Lower lobe of right lung (tissue), 2 donors: Measurements from ENCODE around the gene CYP46A1. TPM values are rescaled to one million over a fixed set of nuclear protein-coding genes. Genes with fewer than 3 reads are reported as not detected.

ENCODE experiments used
- ATAC-seq, 2 donors: fragments of 200-7000 bp; cut with Tn5 transposase; one replicate each; pipeline ENCODE4 v1.9.1; 2020 to 2022; ENCODE audit warnings: mild to moderate bottlenecking in 2 of 2, moderate library complexity in 2 of 2
- DNase-seq: peaks from one replicate; pipeline ENCODE4 v3.0.0-alpha.2; 2020
- H3K27ac ChIP-seq: fragments of 200-600 bp; one replicate; pipeline ENCODE4 v1.8.0; 2022
- H3K27me3 ChIP-seq: fragments of 200-600 bp; one replicate; pipeline ENCODE4 v1.8.0; 2022; ENCODE audit warnings: low read depth
- H3K36me3 ChIP-seq: fragments of 200-600 bp; one replicate; pipeline ENCODE4 v1.8.0; 2022; ENCODE audit warnings: mild to moderate bottlenecking
- H3K4me1 ChIP-seq: fragments of 200-600 bp; one replicate; pipeline ENCODE4 v1.8.0; 2022
- H3K4me3 ChIP-seq: fragments of 200-600 bp; one replicate; pipeline ENCODE4 v1.8.0; 2022; ENCODE audit warnings: mild to moderate bottlenecking
- H3K9me3 ChIP-seq: fragments of 200-600 bp; one replicate; pipeline ENCODE4 v1.8.0; 2022
- intact Hi-C: fragments of 100-400 bp; cut with DNase I; formaldehyde crosslinking; loops from one replicate; pipeline ENCODE4 v1.11.0; 2022
- total RNA-seq: library from RNA; stranded (reverse); fragmentation: NEBNext Ultra II Directional; extraction: Animal tissue kit (Norgen Biotek cat#: 25700); gene quantifications from one replicate; pipeline ENCODE4 v1.2.1, GENCODE V29; 2021
- TF ChIP-seq, protein P1 (sequence below): fragments of 200-600 bp; IDR thresholded peaks from one replicate; pipeline ENCODE4 v1.8.0; 2022; ENCODE audit warnings: antibody characterized with exemption, mild to moderate bottlenecking
- donor health status: DM: no; HTN: yes; CAD: no; lungs with severe emphysema.

The CYP46A1 gene
- total RNA-seq, 1 donor from 2014 or later: 0.62 TPM

DNA sequence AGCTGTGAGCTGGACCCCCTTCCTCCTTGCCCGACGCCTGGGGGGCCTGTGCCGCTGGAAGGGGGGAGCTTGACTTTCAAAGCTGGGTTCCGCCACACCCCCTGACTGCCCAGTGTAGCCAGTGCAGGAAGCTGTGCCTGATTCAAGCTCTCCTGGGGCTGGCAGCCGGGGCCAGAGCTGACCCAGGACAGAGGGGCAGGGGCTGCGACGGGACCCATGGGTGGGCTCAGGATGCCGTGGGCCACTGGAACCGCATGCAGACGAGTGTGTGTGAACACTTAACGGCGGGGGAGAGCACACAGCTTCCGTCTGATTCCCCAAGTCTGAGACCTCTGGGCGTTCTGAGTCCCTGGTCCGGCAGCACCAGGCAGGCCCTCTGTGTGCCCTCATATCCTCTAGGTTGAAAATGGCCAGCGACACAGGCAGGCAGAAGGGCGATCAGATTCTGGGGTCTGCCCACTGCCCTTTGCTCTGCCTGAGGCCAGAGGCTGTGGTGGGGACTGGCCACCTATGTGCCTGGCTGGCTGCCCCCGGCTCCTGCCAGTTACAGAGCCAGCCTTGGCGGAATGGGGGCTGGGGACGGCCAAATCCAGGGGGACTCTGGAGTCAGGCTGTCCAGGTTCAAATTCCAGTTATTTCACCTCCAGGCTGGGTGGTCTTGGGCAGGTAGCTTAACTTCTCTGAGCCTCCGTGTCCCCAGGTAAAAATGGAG, 54.0 kb downstream of the CYP46A1 start:
- ATAC-seq (peak; percentile 39 to 59), DNase-seq (peak; percentile 46)
- Histone ChIP-seq H3K36me3 (no peaks in the 10 kb centered on the region), H3K4me1 (peaks cover 49% of the 10 kb centered on the region), H3K4me3 (peak overlapping the region; percentile 75), H3K27me3 (no peaks in the 10 kb centered on the region), H3K27ac (peak overlapping the region; percentile 83), H3K9me3 (no peaks in the 10 kb centered on the region)
- intact Hi-C loops: loop anchor here (10.0 kb wide), 1 partner anchor 147 kb away; no protein-coding TSS in a partner anchor
- TF ChIP-seq, protein P1, sequence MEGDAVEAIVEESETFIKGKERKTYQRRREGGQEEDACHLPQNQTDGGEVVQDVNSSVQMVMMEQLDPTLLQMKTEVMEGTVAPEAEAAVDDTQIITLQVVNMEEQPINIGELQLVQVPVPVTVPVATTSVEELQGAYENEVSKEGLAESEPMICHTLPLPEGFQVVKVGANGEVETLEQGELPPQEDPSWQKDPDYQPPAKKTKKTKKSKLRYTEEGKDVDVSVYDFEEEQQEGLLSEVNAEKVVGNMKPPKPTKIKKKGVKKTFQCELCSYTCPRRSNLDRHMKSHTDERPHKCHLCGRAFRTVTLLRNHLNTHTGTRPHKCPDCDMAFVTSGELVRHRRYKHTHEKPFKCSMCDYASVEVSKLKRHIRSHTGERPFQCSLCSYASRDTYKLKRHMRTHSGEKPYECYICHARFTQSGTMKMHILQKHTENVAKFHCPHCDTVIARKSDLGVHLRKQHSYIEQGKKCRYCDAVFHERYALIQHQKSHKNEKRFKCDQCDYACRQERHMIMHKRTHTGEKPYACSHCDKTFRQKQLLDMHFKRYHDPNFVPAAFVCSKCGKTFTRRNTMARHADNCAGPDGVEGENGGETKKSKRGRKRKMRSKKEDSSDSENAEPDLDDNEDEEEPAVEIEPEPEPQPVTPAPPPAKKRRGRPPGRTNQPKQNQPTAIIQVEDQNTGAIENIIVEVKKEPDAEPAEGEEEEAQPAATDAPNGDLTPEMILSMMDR: no peak

DNA sequence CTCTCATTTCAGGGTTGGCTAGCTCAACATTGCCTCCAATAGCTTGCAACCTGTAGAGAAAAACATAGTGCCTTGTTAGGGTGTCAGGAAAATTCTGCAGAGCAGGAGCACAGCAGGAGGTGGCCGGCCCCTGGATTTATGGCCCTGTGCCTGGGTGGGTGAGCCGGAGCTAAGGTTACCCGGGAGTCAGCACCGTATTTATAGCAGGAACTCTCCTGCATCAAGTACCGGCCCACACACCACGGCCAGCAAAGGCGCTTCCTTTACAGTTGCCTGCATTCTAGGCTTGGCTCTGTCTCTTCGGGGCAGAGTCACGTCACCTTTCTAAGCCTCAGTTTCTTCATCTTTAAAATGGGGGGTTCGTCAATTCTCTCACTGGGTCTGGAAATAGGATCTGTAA, 56.3 kb downstream of the CYP46A1 start:
- no peaks in the 10 kb centered on the region for H3K27me3 ChIP-seq
- no peak overlapping the region for H3K4me3 ChIP-seq
- no peaks in the 10 kb centered on the region for H3K9me3 ChIP-seq
- H3K27ac ChIP-seq: no peak overlapping the region
- no peaks in the 10 kb centered on the region for H3K36me3 ChIP-seq
- ATAC-seq (no peak), DNase-seq (no peak)
- peaks cover 40% of the 10 kb centered on the region for H3K4me1 ChIP-seq
- intact Hi-C loops: no loop called here
- TF ChIP-seq, protein P1: no peak

DNA sequence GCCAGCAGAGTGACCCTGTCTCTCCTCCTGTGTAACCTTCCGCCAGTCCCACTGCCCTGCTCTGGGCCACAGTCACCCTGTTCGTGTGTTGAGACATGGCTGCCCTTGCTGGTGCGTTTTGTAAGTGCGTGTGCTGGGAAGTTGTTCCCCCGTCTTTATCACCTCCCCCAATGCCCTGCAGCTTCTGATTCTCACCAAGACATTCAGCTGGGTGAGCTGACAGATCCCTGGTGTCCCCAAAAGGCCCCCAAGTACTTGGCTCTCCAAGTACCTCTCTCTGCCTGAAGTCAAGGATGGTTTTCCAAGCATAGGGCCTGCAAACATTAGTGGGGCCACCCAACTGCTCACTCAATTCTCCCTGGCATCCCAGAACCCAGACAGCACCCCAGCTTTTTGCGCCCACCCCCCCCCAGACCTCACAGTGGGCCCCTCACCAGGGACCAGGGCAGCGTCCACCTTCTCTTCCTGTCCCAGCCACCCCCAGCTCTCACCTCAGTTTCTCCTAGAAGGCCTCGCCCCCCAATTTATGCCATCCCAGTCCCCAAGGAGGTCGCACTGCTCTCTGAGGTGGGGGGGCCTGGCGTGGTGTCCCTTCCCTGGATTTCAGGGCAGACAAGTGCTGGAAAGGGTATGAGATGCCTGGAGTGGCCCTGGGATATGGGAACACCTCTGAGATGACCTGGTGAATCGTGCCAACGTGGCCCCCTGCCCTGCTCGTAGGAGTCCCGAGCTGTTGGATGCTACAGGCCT, 57.3 kb downstream of the CYP46A1 start:
- DNase-seq (peak; percentile 14), ATAC-seq (no peak)
- H3K27me3 ChIP-seq: no peaks in the 10 kb centered on the region
- no peaks in the 10 kb centered on the region for H3K36me3 ChIP-seq
- TF ChIP-seq, protein P1: no peak
- intact Hi-C loops: no loop called here
- peak overlapping the region; percentile 18 for H3K27ac ChIP-seq
- H3K4me3 ChIP-seq: no peak overlapping the region
- peaks cover 40% of the 10 kb centered on the region for H3K4me1 ChIP-seq
- no peaks in the 10 kb centered on the region for H3K9me3 ChIP-seq

DNA sequence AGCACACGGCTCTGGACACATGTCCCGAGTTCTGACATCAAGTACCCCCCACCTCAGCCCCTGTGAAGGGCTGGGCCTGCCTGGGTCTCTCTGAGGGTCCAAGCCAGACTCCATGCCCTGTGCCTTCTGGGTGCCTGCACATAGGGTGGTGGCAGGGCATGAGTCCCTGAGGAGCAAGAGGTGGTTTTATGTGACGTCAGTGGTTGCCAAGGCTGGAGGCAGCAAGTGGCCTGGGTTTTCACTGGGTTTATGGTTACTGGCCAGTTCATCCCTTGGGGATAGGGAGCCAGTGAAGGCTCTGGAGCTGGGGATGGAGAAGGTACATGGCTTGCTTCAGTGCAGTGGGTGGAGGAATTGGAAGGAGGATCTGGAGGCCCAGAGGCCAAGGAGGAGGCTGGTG, 58.0 kb downstream of the CYP46A1 start:
- Histone ChIP-seq H3K9me3 (no peaks in the 10 kb centered on the region), H3K4me1 (peaks cover 41% of the 10 kb centered on the region), H3K27me3 (no peaks in the 10 kb centered on the region), H3K4me3 (no peak overlapping the region), H3K36me3 (no peaks in the 10 kb centered on the region), H3K27ac (no peak overlapping the region)
- intact Hi-C loops: no loop called here
- no peak for ATAC-seq
- DNase-seq: peak; percentile 30
- TF ChIP-seq, protein P1: no peak

DNA sequence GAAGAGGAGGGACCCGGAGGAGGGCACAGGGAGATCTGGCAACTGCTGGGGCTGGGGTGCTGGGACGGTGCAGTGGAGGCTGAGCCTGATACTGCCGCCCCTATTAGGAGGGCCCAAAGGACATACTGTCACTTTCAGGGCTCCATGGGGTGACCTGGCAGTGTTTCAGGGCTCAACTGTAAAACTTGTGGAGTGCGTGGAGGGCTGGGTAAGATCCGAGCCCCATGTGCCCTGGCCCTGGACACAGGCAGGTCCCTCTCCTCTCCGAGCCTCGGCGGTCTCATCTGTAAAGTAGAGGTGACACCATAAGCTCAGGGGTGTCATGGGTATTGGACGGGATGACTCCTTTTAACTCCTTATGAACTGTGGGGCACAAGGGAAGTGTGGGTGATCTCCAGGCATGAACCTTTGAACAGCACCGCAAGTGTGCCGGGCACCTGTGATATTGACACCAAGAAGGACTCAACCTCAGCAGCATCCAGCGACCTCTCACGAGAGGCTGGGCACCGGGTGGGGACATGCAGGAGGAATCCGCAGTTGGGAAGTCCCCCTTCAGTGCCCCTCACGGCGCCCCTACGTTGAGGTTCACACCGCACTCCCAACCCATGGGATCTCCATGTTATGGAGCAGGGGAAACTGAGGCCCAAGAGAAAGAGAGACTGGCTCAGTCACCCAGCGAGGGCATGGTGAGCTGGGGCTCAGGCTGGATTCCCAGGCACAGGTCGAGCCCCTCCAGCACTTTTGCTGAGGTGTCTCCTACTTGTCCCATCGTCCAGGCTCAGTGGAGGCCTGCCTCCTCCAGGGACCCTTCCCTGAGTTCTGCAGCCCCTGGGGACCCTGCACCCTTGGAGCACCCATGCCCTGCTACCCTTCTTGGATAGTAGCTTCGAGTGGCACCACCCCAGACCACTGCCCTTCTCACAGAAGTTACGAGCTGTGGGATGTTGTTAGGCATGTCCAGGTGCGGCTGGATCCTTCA, 58.7 kb downstream of the CYP46A1 start:
- Histone ChIP-seq H3K27me3 (no peaks in the 10 kb centered on the region), H3K4me1 (peaks cover 41% of the 10 kb centered on the region), H3K27ac (no peak overlapping the region), H3K4me3 (no peak overlapping the region), H3K36me3 (no peaks in the 10 kb centered on the region), H3K9me3 (no peaks in the 10 kb centered on the region)
- ATAC-seq (no peak), DNase-seq (peak; percentile 43)
- intact Hi-C loops: no loop called here
- TF ChIP-seq, protein P1: no peak
